Right forelimb (tissue), 1 donor: ENCODE data around the gene CCDC136.

Experiments used
- DNase-seq: peaks from one replicate; pipeline ENCODE4 v3.0.0-alpha.2; 2018

CCDC136 gene

DNA sequence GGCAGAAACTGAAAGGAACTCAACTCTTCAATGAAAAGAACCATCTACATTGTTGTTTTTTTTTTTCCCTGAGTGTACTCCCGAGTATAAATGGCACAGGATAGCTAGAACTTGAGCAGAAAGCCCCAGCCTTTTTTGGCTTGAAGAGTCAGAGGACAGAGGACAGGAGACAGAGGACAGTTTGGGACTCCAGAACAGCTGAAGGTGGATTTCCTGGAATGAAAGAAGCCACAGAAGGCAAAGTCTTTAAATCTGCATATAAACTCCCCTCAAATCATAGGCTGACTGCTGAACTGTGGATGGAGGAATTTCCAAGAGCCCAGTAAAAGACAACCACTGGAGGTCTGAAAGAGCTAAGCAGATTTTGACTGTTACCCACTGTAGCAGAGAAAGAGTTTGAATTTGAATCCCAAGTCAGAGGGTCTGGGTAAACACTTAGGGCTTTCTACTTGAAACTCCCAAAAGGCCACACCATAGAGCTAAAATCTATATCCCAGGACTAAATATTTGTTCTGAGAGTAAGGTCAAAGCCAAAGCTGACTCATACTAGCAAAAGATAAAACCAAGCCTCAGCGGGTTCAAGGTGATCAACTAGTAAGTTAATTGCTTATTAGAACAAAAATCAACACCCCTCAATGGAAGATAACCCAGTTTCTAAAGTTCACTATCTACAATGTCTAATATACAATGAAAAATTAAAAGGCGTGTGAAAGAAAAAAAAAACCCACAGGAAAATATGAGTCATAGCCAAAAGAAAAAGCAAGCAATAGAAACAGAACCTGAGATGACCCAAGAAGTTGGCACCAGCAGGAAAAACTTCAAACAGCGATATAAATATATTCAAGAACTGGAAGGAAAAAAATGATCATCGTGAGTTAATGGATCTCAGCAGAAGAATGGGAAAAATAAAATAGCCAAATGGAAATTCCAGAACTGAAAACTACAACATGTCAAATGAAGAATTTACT is 14.3 kb upstream of the CCDC136 start:
- DNase-seq = no peak

- no peak for DNase-seq
These were observed 12.8 kb upstream of the CCDC136 start for GRCh38 chr7:128778946-128779345.

DNA sequence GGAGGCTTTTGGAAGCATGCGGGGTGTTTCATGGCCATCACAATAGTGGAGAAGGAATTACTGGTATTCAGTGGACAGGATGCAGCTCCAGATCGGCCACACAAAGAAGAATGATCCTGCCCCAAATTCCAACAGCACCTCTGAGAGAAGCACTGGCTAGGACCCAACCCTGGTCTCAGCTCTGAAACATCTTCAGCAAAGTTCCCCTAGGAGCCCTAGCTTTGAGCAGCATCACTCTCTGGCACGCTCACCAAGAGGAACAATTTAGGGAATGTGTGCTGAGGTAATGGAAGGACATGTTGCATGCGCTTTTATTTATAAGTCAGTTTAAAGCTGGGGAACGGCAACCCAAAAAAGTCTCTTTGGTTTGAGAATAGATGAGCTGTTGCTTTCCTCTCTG is 10.6 kb upstream of the CCDC136 start:
- peak; percentile 67 for DNase-seq

- no peak for DNase-seq
These were observed 9.9 kb upstream of the CCDC136 start for GRCh38 chr7:128781851-128782250.

DNA sequence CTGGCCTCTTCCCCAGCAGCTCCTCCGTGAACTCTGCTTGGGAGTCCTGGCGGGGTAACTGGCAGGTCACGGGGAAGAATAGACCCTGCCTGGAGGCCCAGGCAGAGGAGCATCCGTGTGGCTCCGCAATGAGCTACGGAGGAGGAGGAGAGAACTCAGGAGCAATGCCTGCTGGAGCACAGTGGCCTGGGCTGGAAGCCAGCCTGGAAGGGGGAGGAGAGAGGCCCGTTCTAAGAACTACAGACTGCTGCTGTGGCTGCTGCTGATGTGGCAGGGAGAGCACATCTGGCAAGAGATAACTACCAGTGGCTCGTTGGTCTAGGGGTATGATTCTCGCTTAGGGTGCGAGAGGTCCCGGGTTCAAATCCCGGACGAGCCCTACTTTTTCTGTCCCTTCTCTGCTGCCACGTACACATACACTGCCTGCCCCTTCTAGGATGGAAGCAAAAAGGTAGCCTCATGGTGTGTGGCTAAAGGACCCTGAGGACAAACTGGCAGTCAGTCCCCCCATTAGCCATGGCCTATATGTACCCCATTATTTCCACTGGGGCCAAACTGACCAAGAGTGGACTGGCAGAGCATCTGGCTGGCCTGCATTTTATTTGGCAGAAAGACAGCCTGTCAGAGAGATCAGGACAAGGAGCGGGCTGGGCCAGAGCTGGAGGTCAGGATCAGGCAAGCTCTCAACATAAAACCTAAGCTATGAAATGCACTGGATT is 8.5 kb upstream of the CCDC136 start:
- DNase-seq = peak; percentile 92

DNA sequence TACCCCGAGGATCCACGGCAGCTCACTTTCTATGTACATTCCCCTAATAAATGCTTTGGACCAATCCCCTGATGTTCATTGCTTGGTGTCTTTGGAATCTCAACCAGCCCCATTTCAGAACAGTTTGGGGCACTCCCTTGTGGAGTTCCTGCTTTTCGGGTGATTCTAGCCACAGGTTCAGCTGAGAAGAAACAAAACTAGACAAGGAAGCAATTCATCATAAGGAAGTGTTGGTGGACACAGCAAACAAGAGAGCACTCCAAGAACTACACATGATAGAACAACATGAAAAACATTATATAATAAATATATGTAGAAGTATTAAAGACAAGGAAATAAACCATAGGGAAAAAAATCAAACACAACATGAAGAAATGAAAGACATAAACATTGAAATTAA is 6.0 kb upstream of the CCDC136 start:
- DNase-seq = no peak

- no peak for DNase-seq
These were observed 3.0 kb upstream of the CCDC136 start for GRCh38 chr7:128788446-128789412.

- no peak for DNase-seq
These were observed 1.3 kb upstream of the CCDC136 start for GRCh38 chr7:128790315-128791041.

- no peak for DNase-seq
These were observed 182 bp downstream of the CCDC136 start for GRCh38 chr7:128791972-128792327.

- DNase-seq = no peak
These were observed 858 bp downstream of the CCDC136 start for GRCh38 chr7:128792471-128793180.

DNA sequence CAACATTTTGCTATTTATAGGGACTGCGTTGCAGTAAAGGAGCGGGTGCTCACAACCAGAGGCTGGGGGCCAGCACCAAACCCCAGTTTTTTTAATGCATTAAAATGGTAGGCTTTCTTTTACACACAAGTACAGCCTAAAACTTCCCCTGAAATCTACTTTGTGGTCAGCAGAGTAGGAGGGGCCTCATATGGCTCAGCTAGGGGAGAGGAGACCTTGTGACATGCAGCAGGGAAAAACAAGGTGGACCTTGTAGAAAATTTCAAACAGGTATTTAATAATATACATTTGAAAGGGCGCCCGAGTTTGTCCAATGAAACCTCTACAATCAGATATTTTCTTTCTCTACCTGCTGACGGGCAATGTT is 1.4 kb downstream of the CCDC136 start:
- no peak for DNase-seq

DNA sequence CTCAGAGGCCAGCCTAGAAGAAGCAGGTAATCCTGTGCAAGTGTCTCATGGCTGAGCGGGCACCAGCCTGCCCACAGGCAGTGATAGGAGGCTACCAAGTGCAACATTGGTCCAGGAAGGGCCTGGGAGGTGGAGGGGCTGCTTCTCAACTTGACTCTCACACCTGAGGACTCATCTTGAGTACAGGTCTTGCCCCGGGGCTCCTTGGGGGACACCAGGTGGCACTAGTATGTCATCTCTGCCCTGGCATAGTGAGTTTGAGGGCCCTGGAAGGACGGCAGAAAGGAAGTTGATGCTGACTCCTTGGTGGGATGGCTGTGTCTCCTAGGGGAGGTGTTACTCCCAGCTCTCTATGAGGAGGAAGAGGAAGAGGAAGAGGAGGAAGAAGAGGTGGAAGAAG is 2.3 kb downstream of the CCDC136 start:
- DNase-seq = no peak

DNA sequence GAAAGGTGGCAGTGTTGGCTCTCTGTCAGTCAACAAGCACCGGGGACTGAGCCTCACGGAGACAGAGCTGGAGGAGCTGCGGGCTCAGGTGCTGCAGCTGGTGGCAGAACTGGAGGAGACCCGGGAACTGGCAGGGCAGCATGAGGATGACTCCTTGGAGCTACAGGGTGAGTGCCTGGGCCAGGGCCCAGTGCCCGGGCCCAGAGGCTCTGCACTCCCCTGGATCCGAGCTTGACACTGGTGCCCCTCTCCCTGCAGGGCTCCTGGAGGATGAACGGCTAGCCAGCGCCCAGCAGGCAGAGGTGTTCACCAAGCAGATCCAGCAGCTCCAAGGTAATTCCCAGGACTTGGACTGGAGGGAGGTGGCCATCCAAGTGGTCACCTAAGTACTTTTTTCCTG is 2.7 kb downstream of the CCDC136 start:
- no peak for DNase-seq

- DNase-seq = no peak
These were observed 3.4 kb downstream of the CCDC136 start for GRCh38 chr7:128795129-128795528.

DNA sequence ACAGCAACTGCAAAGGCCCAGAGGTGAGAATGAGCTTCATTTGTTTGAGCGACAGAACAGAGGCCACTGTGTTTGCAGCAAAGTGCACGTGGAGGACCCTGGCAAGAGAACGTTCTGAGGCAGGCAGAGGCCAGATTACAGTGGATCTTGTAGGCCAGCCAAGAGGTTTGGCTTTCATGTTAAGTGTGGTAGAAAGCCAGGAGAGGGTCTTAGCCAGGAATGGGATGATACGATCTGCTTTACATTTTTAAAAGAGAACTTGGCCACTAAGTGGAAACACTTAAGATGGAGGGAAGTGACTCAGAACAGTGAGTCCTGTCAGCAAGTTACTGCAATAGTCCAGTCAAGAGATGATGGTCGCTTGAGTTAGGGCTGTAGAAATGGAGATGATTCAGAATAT is 4.6 kb downstream of the CCDC136 start:
- DNase-seq = peak; percentile 62

- no peak for DNase-seq
These were observed 7.7 kb downstream of the CCDC136 start for GRCh38 chr7:128799451-128799850.

DNA sequence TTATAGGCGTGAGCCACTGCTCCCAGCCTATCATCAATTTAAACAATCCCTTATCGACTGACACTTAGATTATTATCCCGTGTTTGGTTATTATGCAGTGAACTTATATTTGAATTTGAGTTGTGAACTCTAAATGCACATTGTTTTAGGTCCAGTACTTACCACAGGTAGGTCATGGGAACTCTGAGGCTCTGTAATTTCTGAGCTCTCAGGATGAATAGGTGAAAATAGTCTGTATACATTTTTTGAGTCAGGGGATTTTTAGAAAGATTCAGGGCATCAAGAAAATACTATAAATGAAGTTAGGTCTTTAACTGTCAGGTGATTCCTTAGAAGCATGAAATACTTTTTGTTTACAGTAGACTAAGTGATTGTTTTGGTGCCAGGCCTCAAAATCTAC is 8.8 kb downstream of the CCDC136 start:
- DNase-seq = no peak

DNA sequence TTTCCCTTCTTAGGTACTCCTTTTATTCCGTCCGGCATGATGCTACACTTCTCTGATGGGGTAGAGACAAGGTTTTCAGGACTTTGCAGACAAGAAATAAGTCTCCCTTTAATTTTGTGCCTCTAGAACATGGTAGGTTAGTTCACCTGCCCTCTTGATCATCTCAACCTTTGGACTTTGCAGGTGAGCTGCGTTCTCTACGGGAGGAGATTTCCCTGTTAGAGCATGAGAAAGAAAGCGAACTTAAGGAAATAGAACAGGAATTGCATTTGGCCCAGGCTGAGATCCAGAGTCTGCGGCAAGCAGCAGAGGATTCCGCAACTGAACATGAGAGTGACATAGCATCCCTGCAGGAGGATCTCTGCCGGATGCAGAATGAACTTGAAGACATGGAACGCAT is 9.2 kb downstream of the CCDC136 start:
- DNase-seq = no peak

DNA sequence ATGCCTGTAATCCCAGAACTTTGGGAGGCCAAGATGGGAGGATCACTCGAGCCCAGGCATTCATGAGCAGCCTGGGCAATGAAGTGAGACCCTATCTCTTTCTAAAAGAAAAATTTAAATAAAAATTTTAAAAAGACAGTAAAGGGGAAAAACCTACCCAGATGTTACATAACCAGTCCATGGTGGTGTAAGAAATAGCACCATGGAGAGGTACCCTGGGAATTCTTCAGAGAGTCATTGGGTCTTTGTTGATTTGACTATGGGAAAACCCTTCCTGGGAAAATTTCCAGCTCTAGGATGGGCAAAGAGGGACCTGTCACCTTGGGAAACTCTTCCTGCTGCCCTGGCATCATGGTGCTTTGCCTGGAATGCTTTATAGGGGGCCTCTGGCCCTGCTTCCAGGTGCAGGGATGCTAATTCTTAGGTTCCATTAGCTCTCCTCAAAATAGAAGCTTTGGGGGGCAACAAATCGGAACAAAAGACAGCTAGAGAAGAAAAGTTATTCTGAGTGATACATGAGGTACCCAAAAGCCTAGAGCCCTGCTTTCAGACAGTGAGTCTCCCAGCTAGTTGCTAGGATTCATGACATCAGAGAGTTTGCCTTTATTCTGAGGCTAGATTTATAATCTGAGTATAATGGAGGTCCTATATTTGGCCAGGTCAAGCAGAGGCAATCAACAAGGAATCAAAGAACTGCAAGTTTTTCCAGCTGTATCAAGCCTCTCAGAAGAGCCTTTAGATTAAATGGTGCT is 10.1 kb downstream of the CCDC136 start:
- peak; percentile 18 for DNase-seq

DNA sequence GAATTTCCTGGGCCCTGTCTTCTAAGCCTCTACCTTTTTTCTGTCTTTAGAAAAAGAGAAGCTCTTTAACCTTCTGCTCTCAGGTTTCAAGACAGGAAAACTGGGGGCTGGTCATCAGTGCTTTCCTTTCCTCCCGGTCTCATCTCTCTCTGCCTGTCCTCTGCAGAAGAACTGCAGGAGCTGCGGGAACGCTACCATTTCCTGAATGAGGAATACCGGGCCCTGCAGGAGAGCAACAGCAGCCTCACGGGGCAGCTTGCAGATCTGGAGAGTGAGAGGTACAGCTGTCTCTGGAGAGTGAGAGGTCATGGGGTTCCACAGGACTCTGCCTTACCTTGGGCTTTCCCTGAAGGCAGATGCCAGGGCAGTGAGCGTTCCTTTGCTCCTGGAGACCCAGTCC is 12.7 kb downstream of the CCDC136 start:
- DNase-seq = peak; percentile 10

GRCh38 chr7:128805225-128805624 is 13.5 kb downstream of the CCDC136 start:
- DNase-seq = peak; percentile 2
